GM18519 (cell line): ENCODE measurements around the gene IL34.
"Not testable (repeated sequence)": the region's sequence is repeated elsewhere in the genome, so short reads cannot be mapped to it uniquely, and the experiment has no call there.

Source experiments
- ATAC-seq: cut with Tn5 transposase; IDR thresholded peaks from one replicate; pipeline ENCODE4 v1.9.1; 2021; ENCODE audit warnings: mild to moderate bottlenecking, moderate library complexity; ENCODE audit not compliant: unreplicated experiment, low FRiP score

Gene IL34

GRCh38 chr16:70630960-70631745, 15.2 kb upstream of the IL34 start:
- ATAC-seq, result no peak

- no peak for ATAC-seq
Measured at GRCh38 chr16:70632273-70632672, 14.1 kb upstream of the IL34 start.

- ATAC-seq, result not testable (repeated sequence)
Measured at GRCh38 chr16:70633617-70634016, 12.7 kb upstream of the IL34 start.

GRCh38 chr16:70634861-70635260, 11.5 kb upstream of the IL34 start:
- ATAC-seq, result no peak

GRCh38 chr16:70635336-70636016, 10.9 kb upstream of the IL34 start:
- ATAC-seq, result no peak

GRCh38 chr16:70638814-70639792, 7.3 kb upstream of the IL34 start:
- no peak for ATAC-seq

GRCh38 chr16:70642633-70643032, 3.7 kb upstream of the IL34 start:
- no peak for ATAC-seq

- not testable (repeated sequence) for ATAC-seq
Measured at GRCh38 chr16:70643264-70643663, 3.1 kb upstream of the IL34 start.

- ATAC-seq, result no peak
Measured at GRCh38 chr16:70644763-70645597, 1.4 kb upstream of the IL34 start.

- no peak for ATAC-seq
Measured at GRCh38 chr16:70647441-70648359, 1.3 kb downstream of the IL34 start.

- ATAC-seq, result no peak
Measured at GRCh38 chr16:70648606-70649005, 2.2 kb downstream of the IL34 start.

GRCh38 chr16:70649300-70649699, 2.9 kb downstream of the IL34 start:
- no peak for ATAC-seq

GRCh38 chr16:70650216-70650615, 3.9 kb downstream of the IL34 start:
- no peak for ATAC-seq

GRCh38 chr16:70651524-70651923, 5.2 kb downstream of the IL34 start:
- ATAC-seq, result no peak

GRCh38 chr16:70652322-70652721, 6.0 kb downstream of the IL34 start:
- ATAC-seq, result no peak

GRCh38 chr16:70653406-70653805, 7.0 kb downstream of the IL34 start:
- no peak for ATAC-seq

GRCh38 chr16:70653809-70654771, 7.7 kb downstream of the IL34 start:
- ATAC-seq, result no peak
